ENCODE data around the gene BRMS1. TPM values are rescaled to one million over a fixed set of nuclear protein-coding genes. Genes with fewer than 3 reads are reported as not detected.

BRMS1 gene
- total RNA-seq, 1 experiment from 2014 or later = 70.5 TPM

DNA sequence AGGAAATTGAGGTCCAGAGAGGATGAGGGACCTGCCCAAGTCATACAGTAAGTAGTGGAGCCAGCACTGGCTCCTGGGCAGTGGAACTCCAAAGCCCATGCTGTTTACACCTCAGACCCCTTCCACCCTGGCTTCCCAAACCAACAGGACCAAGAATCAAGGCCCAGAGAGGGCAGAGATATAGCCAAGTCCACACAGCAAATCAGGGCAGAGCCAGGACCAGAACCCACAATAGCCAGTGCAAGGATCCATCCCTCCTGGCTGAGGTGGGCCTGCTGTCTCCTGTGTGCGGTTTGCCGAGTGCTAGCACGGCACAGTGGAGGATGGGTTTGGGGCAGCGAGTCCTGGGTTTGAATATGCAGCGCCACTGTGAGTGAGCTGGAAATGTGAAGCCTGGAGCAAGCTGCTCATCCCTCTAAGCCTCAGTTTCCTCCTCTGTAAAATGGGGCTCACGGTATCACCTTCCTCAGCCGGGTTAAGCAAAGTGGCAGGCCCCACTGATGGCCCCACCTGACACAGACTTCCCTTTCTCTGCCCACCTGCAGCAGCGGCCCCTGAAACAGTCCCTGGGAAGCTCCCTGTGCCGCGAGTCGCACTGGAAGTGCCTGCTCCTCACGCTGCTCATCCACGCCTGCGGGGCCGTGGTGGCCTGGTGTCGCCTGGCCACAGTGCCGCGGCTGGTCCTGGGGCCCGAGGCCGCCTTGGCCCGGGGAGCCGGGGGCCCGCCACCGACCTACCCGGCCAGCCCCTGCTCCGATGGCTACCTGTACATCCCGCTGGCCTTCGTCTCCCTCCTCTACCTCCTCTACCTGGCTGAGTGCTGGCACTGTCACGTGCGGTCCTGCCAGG, 50.9 kb downstream of the BRMS1 start:
- in situ Hi-C loops (cut with HindIII; ENCODE audit: low pct_unique_long_range_greater_than_20kb, low sequenced_read_pairs) = no loop called here
- DNase-seq (ENCODE audit: low read depth, low spot score) = no peak

DNA sequence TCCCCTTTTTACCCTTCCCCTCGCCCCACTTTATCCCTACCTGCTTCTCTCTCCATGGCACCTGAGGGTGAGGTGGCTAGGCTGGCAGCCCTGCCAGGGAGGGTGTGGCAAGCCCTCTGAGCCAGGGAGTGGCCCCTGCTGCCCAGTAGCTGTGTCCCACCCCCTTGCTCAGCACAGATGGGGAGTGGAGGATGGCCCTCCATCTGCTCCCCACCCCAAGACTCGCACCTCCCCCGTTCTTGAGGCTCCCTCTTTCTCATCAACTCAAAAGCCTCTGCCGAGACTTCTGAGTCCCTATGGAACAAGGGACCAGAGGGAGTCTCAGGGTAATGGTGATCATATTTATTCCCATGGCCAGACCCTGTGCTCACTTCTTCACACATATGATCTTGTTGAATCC, 51.6 kb downstream of the BRMS1 start:
- in situ Hi-C loops (cut with HindIII; ENCODE audit: low pct_unique_long_range_greater_than_20kb, low sequenced_read_pairs) = no loop called here
- DNase-seq (ENCODE audit: low read depth, low spot score) = no peak

DNA sequence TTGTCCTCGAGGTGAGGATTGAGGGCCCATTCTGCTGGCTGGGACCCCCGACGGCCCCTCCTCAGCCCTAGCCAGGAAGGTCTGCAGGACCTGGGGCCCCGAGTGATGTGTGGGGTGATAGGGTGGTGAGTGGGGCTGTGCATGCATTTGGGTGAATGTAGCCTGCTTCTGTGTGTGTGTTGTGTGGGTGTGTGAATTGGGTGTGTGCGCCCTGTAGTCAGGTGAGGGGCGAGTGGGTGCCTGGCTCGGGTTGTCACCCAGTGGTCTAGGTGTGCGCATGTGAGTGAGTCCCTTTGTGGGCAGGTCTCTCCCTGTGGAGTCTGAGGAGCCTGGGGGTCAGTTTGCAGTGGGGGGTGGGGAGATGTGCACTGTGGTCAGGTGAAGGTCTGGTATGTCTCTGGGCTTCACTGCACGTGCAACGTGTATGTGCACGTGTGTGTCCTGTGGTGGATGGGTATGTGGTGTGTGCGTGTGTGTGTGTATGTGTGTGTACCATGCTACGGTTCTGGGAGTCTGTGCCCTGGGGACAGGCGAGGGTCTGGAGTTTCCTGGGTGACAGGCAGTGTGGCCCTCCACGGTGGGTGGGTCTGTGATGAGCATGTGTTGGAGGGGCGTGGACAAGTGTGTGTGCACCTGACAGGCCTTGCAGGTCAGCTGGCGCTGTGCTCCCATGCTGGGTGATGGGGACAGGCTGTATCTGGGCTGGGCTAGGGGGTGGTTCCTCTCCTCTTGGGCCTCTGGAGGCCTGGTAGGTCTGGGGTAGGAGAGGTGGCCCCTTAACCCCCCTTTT, 52.2 kb downstream of the BRMS1 start:
- in situ Hi-C loops (cut with HindIII; ENCODE audit: low pct_unique_long_range_greater_than_20kb, low sequenced_read_pairs) = no loop called here
- DNase-seq (ENCODE audit: low read depth, low spot score) = no peak

DNA sequence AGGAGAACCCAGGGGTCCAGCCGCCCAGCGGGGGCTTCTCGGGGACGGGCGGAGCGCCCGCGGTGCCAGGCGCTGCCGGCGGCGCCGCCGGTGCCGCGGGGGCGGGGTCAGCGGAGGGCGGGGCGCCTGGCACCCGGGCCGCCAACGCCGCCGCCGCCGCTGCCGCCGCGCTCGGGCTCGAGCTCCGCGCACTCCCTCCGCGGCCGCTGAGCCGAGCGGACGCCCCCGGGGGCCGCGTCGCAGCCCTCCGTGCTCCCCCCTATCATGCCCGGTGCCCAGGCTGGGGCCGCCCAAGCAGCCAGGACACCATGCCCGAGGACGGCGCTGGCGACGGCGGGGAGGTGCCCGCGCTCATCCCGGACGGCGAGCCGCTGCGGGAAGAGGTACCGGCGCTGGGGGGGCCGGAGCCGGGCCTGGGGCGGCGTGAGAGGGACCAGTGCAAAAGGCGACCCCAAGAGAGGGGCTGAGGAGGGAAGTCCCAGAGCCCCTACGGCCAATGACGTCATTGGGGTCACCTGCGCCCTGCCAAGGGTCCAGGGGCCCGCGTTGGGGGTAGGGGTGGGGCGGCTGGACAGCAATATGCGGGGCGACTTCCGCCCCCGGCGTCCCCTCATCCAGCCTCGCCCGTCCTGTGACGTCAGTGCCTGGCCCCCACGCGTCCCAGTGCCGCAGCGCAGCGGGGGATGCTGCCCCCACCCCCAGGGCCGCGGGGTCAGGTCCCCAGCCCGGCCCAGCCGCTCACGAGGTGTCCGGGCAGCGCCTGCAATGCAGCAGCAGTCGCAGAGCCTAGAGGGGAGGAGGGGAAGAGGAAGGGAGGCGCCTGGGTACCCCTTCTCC, 53.0 kb downstream of the BRMS1 start, which contains the start of gene TMEM151A:
TSS of gene TMEM151A (plus strand) at position 189 of the 837 bp plus-strand sequence. CDS start at position 309, 120 bp downstream.
- in situ Hi-C loops (cut with HindIII; ENCODE audit: low pct_unique_long_range_greater_than_20kb, low sequenced_read_pairs) = no loop called here

DNA sequence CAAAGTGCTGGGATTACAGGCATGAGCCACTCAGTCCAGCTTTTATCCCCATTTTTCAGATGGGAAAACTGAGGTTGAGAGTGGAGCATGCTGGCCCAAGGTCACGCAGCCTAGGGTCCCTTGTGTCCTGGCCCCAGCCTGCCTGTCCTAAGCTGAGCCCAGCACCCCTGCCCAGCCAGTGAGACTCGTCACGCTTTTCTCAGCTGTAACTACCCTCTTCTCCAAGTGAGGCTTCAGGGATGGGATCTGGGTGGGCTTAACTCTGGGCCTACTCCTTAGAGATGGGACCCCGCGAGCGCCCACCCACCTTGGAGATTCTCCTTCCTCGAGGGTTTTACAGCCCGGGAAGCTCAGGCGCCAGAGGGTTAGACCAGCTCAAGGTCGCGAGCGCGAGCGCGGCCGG, 53.6 kb downstream of the BRMS1 start:
- in situ Hi-C loops (cut with HindIII; ENCODE audit: low pct_unique_long_range_greater_than_20kb, low sequenced_read_pairs) = no loop called here
- no peak for DNase-seq (ENCODE audit: low read depth, low spot score)

More for the DNA sequence above, 53.0 kb downstream of the BRMS1 start, which contains the start of gene TMEM151A:
- no peak for DNase-seq (ENCODE audit: low read depth, low spot score)

DNA sequence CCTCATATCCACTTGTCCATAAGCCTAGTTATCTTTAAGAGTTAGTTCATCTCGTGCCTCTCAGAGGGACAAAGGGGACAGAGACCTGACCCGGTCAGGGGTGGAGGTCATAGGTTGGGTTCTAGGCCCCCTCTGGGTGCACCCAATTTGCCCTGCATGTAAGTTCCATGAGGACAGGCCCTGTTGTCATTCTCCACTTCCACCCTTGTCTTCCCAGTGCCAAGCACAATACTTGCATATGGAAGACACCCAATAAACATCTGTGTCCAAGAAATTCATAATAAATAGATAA, 54.6 kb downstream of the BRMS1 start:
- in situ Hi-C loops (cut with HindIII; ENCODE audit: low pct_unique_long_range_greater_than_20kb, low sequenced_read_pairs) = no loop called here

DNA sequence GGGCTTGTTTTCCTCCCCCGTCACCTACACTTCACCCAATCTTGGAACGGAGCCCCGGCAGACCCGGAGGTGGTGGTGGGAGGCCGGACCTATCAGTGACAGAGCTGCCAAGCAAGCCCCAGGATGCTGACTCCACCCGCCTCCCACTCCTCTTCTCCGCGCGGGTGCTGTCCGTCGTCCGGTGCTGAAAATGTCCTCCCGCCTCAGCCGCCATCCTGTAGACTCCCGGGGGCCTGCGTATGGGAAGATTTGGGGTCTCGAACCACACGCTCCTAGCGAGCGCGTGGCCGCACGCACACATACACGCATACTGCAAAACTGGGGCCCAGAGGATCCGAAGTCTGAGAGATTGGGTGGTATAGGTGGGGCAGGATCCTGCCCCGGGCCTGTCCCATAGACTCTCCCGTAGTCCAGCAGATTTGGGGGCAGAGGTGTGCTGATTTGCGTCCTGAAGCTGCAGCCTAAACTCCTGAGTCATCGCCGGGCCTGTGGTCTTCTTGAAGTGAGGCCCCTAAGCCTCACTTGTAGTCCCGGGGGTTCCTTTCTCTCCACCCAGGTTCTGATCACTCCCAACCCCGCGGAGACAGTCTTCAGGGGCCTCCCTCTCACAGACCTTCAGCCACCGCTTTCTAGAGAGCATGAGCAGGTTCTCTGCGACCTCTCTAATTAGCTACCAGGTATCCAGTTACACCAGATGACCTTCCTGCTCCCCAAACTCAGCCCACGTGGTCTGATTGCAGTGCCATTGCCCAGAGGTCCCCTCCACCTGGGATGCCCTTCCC, 55.2 kb downstream of the BRMS1 start:
- in situ Hi-C loops (cut with HindIII; ENCODE audit: low pct_unique_long_range_greater_than_20kb, low sequenced_read_pairs) = no loop called here
- no peak for DNase-seq (ENCODE audit: low read depth, low spot score)

More for the DNA sequence above, 54.6 kb downstream of the BRMS1 start:
- no peak for DNase-seq (ENCODE audit: low read depth, low spot score)

DNA sequence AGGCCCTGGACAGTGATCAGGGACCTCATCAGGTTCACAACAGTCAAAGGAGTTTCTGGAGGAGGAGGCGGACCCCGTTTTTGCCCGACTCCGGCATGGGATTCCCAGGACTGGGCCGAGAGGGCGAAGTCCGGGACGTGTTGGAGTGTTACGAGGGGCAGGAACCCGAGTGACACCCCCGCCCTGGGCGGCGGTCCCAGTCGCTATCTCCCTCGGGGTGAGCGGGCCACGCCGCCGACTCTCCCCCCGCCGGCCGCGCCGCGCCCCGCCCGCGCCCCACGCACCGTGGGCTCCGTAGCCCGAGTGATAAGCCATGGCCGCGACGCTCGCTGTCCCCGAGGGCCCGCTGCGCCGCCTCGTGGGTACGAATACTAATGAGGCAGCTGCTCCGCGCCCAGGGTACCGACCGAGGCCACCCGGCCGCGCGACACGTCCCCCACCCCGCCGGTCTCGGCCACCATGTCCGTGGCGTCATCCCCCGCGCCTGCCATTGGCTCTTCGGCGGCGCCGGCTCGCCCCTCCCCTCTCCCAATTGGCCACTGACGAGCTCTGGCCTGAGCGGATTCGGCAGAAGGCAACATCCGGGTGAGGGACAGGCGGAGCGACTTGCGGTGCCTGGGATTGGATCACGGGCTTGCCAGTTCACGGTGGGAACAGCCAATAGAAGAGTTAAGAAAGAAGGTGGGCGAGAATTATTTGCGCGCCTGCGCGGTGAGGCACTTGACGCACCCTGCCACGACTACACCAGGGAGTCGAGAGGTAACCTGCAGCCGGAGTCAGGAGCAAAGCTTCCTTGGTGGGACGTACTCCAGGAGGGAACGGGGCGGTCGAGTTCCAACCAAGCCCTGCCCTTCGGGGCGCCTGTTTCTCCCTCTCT, 56.0 kb downstream of the BRMS1 start, which contains the start of gene YIF1A:
TSS of gene YIF1A (minus strand) at position 473 of the 877 bp plus-strand sequence. CDS start at position 315, 158 bp downstream.
- DNase-seq (ENCODE audit: low read depth, low spot score) = peak; percentile 98
- in situ Hi-C loops (cut with HindIII; ENCODE audit: low pct_unique_long_range_greater_than_20kb, low sequenced_read_pairs) = no loop called here

DNA sequence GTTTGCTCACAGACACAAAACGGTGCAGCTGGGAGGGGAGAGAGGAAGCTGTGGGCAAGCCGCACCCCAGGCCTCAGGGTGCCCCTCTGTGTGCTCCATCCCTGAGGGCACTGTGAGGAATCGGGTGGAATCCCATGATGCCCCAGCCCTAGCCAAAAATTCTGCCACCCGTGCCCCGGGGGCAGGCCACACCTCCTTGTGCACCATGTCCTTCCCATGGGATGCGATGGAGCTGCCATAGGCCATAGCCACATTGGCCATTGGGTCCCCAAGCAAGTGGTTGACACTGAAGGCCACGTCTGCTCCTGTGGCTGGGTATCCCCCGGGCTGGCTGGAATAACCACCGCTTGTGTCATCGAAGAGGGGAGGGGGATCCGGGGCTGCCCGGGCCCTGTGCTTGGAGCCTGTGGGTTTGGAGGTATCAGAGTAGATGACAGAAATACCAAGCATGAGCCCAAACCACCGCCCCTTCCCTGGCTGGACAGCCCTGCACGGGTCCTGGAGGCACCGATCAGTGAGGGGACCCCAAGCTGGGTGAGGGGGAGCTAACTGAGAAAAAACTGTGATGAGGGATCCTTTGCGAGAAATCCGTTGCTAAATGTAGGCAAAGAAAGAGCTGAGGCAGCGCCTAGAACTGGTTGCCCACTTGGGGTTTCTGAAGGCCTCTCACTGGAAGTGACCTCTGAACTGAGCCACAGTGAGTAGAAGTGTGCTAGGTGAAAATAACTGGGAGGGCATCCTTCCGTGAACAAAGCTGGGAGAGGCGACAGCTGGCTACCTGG, 56.8 kb downstream of the BRMS1 start:
- no peak for DNase-seq (ENCODE audit: low read depth, low spot score)
- in situ Hi-C loops (cut with HindIII; ENCODE audit: low pct_unique_long_range_greater_than_20kb, low sequenced_read_pairs) = no loop called here

Small RNA genes within 50 kb of the gene (small RNA-seq; reads per million reads assigned to genes)
- gene RF00017 = 0 reads per million in 2 experiments
- 0.08 to 0.29 reads per million in 2 experiments for gene RNU1-84P

Other genes starting within 250 kb of the BRMS1 start
- gene KLC2, start 87.4 kb downstream of the BRMS1 start, total RNA-seq (2014; rRNA removed; shearing (Covaris generic)) = 4.6 and 5.3 TPM in 2 replicates
- 78.7 and 85.1 TPM in 2 replicates for gene RAB1B, start 76.5 kb downstream of the BRMS1 start, total RNA-seq (2014; rRNA removed; shearing (Covaris generic))
- 0.56 and 0.63 TPM in 2 replicates for gene CNIH2, start 66.9 kb downstream of the BRMS1 start, total RNA-seq (2014; rRNA removed; shearing (Covaris generic))
- gene YIF1A, start 56.0 kb downstream of the BRMS1 start, total RNA-seq (2014; rRNA removed; shearing (Covaris generic)) = 178 and 183 TPM in 2 replicates
- 1.8 and 2.9 TPM in 2 replicates for gene TMEM151A, start 53.2 kb downstream of the BRMS1 start, total RNA-seq (2014; rRNA removed; shearing (Covaris generic))
- not detected in 2 replicates for gene CD248, start 28.1 kb downstream of the BRMS1 start, total RNA-seq (2014; rRNA removed; shearing (Covaris generic))
- 12.1 and 12.2 TPM in 2 replicates for gene RIN1, start 8.7 kb downstream of the BRMS1 start, total RNA-seq (2014; rRNA removed; shearing (Covaris generic))
- 58.8 and 65.6 TPM in 2 replicates for gene B4GAT1, start 2.5 kb upstream of the BRMS1 start, total RNA-seq (2014; rRNA removed; shearing (Covaris generic))
- gene SLC29A2, start 26.7 kb upstream of the BRMS1 start, total RNA-seq (2014; rRNA removed; shearing (Covaris generic)) = 0.63 and 2.0 TPM in 2 replicates
- gene NPAS4, start 75.9 kb upstream of the BRMS1 start, total RNA-seq (2014; rRNA removed; shearing (Covaris generic)) = not detected in 2 replicates
- 45.4 and 63.4 TPM in 2 replicates for gene MRPL11, start 93.7 kb upstream of the BRMS1 start, total RNA-seq (2014; rRNA removed; shearing (Covaris generic))
- gene PELI3, start 121.8 kb upstream of the BRMS1 start, total RNA-seq (2014; rRNA removed; shearing (Covaris generic)) = 7.4 and 8.1 TPM in 2 replicates
- gene DPP3, start 135.3 kb upstream of the BRMS1 start, total RNA-seq (2014; rRNA removed; shearing (Covaris generic)) = 40.9 and 43.5 TPM in 2 replicates
- gene BBS1, start 165.5 kb upstream of the BRMS1 start, total RNA-seq (2014; rRNA removed; shearing (Covaris generic)) = 6.3 and 9.1 TPM in 2 replicates
- 19.6 and 26.8 TPM in 2 replicates for gene ZDHHC24, start 200.9 kb upstream of the BRMS1 start, total RNA-seq (2014; rRNA removed; shearing (Covaris generic))
- gene ACTN3, start 201.8 kb upstream of the BRMS1 start, total RNA-seq (2014; rRNA removed; shearing (Covaris generic)) = not detected in 2 replicates
- gene CTSF, start 223.5 kb upstream of the BRMS1 start, total RNA-seq (2014; rRNA removed; shearing (Covaris generic)) = 35.2 and 43.1 TPM in 2 replicates
- gene CCDC87, start 248.0 kb upstream of the BRMS1 start, total RNA-seq (2014; rRNA removed; shearing (Covaris generic)) = 0.08 and 0.24 TPM in 2 replicates
- gene CCS, start 248.1 kb upstream of the BRMS1 start, total RNA-seq (2014; rRNA removed; shearing (Covaris generic)) = 13.4 and 15.1 TPM in 2 replicates

All from SK-MEL-5 (cell line).